ENCODE measurements around the gene MTHFD1L. TPM values are rescaled to one million over a fixed set of nuclear protein-coding genes. Genes with fewer than 3 reads are reported as not detected.

The MTHFD1L gene
- total and polyA plus RNA-seq, 2 donors (not counting 3 experiments of a cell fraction or from before 2014, with no cell fraction given): 40.2 to 120 TPM

- no peak overlapping the region for H3K4me3 ChIP-seq (replicated peaks in 1 of 3; ENCODE audit: insufficient read depth in 1 of 3, low read depth in 1 of 3, low read length in 3 of 3)
- no peak overlapping the region for H3K27ac ChIP-seq (ENCODE audit: insufficient read depth, low read depth, low read length)
- FAIRE-seq: no peak
- no TSS peak for BruUV-seq (replicated peaks)
- dilution Hi-C loops (cut with MboI; ENCODE audit: extremely low pct_ligation_motif_present, low sequenced_read_pairs): no loop called here
- TF ChIP-seq JUN (IDR thresholded peaks at IDR 0.05; ENCODE audit: borderline replicate concordance, insufficient read depth, insufficient read length, low read depth): no peak
- TF ChIP-seq POLR2AphosphoS5 (IDR thresholded peaks at IDR 0.05; ENCODE audit: insufficient read depth, low read depth, low read length): no peak
- TF ChIP-seq MYC (IDR thresholded peaks at IDR 0.05; ENCODE audit: low read depth, low read length): no peak
- no peak for TF ChIP-seq MAX (IDR thresholded peaks at IDR 0.05; ENCODE audit: insufficient read depth, insufficient read length)
- no peak for TF ChIP-seq POLR2A (IDR thresholded peaks at IDR 0.05; ENCODE audit: low read depth, low read length)
- TF ChIP-seq FOS (IDR thresholded peaks at IDR 0.05; ENCODE audit: borderline replicate concordance, insufficient read depth, low read length): no peak
- no peak for TF ChIP-seq EZH2 (IDR thresholded peaks at IDR 0.05; ENCODE audit: borderline replicate concordance, low read depth, low read length, severe bottlenecking)
- TF ChIP-seq, protein P1, sequence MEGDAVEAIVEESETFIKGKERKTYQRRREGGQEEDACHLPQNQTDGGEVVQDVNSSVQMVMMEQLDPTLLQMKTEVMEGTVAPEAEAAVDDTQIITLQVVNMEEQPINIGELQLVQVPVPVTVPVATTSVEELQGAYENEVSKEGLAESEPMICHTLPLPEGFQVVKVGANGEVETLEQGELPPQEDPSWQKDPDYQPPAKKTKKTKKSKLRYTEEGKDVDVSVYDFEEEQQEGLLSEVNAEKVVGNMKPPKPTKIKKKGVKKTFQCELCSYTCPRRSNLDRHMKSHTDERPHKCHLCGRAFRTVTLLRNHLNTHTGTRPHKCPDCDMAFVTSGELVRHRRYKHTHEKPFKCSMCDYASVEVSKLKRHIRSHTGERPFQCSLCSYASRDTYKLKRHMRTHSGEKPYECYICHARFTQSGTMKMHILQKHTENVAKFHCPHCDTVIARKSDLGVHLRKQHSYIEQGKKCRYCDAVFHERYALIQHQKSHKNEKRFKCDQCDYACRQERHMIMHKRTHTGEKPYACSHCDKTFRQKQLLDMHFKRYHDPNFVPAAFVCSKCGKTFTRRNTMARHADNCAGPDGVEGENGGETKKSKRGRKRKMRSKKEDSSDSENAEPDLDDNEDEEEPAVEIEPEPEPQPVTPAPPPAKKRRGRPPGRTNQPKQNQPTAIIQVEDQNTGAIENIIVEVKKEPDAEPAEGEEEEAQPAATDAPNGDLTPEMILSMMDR (IDR thresholded peaks at IDR 0.05; ENCODE audit: extremely low read depth in 1 of 2, insufficient read depth in 1 of 2, low read depth in 1 of 2, low read length in 2 of 2): no peak
- TF ChIP-seq GATA2 (IDR thresholded peaks at IDR 0.05; ENCODE audit: insufficient read depth, insufficient read length, low read depth, low read length): no peak
- peaks cover 13 to 14% of the 10 kb centered on the region in 2 experiments for H3K36me3 ChIP-seq (ENCODE audit: control insufficient read depth in 2 of 2, extremely low read depth in 1 of 2, insufficient read depth in 2 of 2, low read length in 2 of 2)
- intact Hi-C loops (cut with micrococcal nuclease): no loop called here
- no peaks in the 10 kb centered on the region for H4K20me1 ChIP-seq (replicated peaks; ENCODE audit: control insufficient read depth, extremely low read depth, insufficient read depth, low read length)
- H3K4me1 ChIP-seq (ENCODE audit: control insufficient read depth, extremely low read depth, insufficient read depth, low read length): no peaks in the 10 kb centered on the region
- no peaks in the 10 kb centered on the region for H3K9me1 ChIP-seq (replicated peaks; ENCODE audit: control insufficient read depth, extremely low read depth, insufficient read depth, low read length)
- H3K27me3 ChIP-seq (ENCODE audit: control insufficient read depth in 2 of 2, insufficient read depth in 2 of 2, low read length in 2 of 2): no peaks in the 10 kb centered on the region
- ChIA-PET CTCF (interaction anchor here (1.4 kb wide), 1 partner anchor 8 kb away, joined by 3 read pairs; no protein-coding TSS in a partner anchor), POLR2A (no interaction called here)
- H2AFZ ChIP-seq (ENCODE audit: low read depth, low read length): no peak overlapping the region
- H3K4me2 ChIP-seq (ENCODE audit: insufficient read depth, low read length): no peak overlapping the region
- H3K9ac ChIP-seq (replicated peaks; ENCODE audit: extremely low read depth, insufficient read depth, low read length): no peak overlapping the region
- H3K79me2 ChIP-seq (ENCODE audit: control insufficient read depth, insufficient read depth, low read length): no peaks in the 10 kb centered on the region
- DNase-seq (ENCODE audit: low read depth, low spot score): no peak
- H3K9me3 ChIP-seq (replicated peaks; ENCODE audit: control insufficient read depth, insufficient read depth, low read length): no peaks in the 10 kb centered on the region
Measured at GRCh38 chr6:150937132-150937906, 71.8 kb downstream of the MTHFD1L start.
